Glomerular endothelial cell (primary cell): ENCODE data around the gene GPX7. TPM values are rescaled to one million over a fixed set of nuclear protein-coding genes. Genes with fewer than 3 reads are reported as not detected.

Experiments used
- DNase-seq: peaks from one replicate; pipeline ENCODE4 v3.0.0-alpha.2; 2011; ENCODE audit warnings: low read depth, low spot score; ENCODE audit errors: extremely low read depth
- total RNA-seq: library from RNA; depleted of rRNA; stranded (reverse); fragments of >200 nt; gene quantifications from 2 replicates; pipeline ENCODE4 v1.2.3, GENCODE V29; 2015

The GPX7 gene
- total RNA-seq, 1 donor from 2014 or later: 36.8 TPM

DNA sequence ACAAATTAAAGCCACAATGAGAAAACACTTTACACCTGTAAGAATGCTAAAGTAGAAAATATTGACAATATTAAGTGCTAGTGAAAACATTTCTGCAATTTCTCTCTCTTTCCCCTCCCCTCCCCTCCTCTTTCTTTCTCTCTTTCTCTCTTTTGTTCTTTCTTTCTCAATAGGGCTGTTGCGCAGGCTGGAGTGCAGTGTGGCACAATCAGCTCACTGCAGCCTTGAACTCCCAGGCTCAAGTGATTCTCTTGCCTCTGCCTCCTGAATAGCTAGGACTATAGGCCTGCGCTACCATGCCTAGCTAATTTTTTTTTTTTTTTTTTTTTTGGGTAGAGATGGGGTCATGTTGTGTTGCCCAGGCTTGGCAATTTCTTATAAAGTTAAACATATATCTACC, 24.9 kb downstream of the GPX7 start:
- no peak for DNase-seq

DNA sequence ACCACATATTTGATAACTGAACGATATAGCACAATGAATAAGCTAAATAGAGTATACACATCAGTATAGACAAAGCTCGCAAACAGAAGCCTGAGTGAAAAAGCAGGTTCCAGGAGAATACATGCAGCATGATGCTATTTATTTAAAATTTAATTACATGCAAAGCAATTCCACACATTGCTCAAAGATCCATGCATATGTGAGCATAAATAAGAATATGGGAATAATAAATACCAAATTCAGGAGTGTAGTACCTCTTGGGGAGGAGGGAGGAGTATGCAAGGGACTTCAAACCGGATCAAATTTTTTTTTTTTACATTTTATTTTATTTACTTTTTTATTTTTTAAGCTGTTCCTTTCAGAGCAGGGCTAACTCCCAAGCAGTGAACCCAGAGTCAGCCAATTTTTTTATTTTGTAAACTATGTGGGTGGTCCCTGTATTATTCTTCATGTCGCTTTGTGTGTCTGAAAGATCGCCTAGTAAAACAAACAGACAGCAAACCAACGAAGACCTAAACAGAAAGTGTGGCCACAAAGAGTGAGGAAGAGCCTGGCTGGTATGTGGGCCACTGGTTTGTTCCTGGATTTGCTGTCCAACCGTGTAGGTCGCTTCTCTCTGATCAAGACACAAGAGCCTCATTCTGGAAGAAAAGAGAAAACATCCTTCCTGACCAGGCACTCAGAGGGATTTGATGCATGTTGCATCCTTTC, 26.6 kb downstream of the GPX7 start:
- no peak for DNase-seq

GRCh38 chr1:52629325-52629643, 27.1 kb downstream of the GPX7 start:
- DNase-seq: no peak

GRCh38 chr1:52629667-52630066, 27.5 kb downstream of the GPX7 start:
- no peak for DNase-seq

GRCh38 chr1:52631759-52632331, 29.7 kb downstream of the GPX7 start:
- no peak for DNase-seq

DNA sequence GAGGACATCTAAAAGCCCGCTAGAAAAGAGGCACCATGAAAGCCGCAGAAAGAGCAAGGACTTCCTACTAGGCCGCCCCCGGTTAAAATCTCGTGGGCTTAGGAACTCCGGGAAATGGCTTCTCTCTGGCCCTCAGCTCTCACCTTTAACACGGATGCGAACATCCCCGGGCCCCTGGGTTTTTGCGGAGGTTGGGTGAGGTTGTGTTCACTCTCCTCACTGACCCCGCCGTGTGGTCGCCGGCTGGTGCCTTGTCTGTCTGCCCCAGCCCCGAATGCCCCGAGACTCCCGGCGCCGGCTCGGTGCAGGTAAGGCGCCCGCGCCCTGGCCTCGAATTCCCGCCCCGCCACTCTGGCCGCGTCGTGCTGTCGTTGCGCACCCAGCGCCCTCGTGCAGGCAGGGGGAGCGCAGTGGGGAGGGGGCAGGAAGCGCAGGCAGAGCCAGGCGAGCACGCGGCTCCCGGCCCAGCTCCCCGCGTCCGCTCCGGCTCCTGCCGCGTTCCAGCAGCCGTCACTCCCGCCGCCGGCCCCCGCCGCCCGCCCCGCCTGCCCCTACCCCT, 30.6 kb downstream of the GPX7 start, which contains the start of gene SHISAL2A:
Gene SHISAL2A (plus strand): TSS at position 437 of the 559 bp plus-strand sequence. CDS start 326 bp downstream, outside the sequence.
- no peak for DNase-seq

- DNase-seq: no peak
Observed at GRCh38 chr1:52633291-52633754, 31.2 kb downstream of the GPX7 start.

DNA sequence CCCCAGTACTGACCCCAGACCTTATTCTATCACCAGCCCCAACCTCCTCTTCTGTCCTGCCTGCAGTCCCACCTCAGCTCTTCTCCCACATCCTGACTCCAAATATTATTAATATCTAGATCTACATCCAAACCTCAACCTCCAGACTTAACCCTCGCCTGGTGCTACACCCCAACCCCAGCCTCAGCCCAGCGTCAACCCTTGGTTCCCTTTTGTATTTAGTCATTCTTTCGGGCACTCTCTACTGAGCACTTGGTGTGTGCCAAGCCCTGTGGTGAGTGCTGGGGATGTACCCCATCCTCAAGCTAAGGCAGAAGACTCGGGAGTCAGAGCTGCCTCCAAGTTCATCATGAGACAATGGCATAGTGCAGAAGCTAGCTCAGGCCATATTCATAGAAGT, 31.9 kb downstream of the GPX7 start:
- no peak for DNase-seq

DNA sequence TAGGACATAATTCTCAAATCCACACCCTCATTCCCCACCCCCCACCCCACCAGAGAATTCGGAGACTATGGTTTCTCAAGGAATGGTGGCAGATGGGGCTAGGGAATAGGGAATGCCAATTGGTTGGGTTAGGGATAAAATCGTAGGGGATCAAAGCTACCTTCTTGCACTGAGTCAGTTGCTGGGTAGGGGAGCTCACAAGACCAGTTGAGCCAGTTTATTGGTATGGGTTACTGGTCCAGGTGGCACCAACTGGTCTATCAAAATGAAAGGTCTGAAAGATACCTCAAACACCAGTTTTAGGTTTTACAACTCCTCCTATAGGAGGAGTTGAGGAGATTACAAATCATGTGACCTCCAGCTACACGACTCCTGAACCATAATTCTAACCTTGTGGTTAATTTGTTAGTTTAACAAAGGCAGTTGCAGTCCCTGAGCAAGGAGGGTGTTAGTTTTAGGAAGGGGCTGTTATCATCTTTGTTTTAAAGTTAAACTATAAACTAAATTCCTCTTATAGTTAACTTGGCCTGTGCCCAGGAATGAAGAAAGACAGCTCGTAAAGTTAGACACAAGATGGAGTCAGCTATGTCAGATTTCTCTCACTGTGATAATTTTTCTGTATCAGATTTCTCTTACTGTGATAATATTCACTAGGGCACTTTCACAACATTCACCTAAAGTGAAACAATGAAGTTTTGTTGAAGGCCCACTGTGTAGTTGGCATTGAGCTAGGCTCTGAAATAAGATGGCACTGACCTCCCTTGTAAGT, 33.3 kb downstream of the GPX7 start:
- DNase-seq: no peak

- no peak for DNase-seq
Observed at GRCh38 chr1:52636721-52637695, 34.8 kb downstream of the GPX7 start.

- no peak for DNase-seq
Observed at GRCh38 chr1:52637946-52638345, 35.8 kb downstream of the GPX7 start.

DNA sequence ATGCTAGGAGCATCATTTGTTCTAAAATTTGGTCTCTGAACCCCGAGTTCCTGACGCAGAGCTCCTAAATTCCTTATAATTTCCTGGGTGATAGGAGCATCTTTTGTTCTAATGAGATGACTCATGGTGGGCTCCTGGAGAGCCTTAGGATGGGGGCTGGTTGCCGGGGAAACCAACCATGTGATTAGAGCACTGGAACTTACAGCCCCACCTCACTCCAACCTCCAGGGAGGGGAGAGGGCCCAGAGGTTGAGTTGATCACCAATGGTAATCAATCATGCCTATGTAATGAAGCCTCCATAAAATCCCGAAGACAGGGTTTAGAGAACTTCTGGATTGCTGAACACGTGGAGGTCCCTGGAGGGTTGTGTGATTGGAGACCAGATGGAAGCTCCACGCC, 38.5 kb downstream of the GPX7 start:
- no peak for DNase-seq

GRCh38 chr1:52641307-52641706, 39.1 kb downstream of the GPX7 start:
- DNase-seq: no peak

- DNase-seq: no peak
Observed at GRCh38 chr1:52645261-52645660, 43.1 kb downstream of the GPX7 start.

DNA sequence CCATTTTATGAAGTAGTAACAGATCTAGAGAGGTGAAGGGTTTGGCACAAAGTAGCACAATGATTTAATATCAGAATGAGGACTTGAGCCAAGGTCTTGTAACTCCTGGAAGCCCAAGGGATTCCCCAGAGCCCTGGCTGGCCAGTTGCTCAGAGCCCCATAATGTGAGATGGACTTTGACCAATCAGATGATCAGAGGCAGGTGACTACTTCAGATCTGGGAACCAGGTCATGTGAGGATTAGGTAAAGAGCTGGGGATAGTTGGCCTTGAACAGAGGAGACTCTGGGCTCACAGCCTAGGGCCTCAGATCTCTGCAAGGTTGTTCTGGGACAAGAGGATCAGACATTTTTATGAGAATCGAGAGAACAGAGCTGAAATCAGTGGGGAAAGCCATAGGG, 49.7 kb downstream of the GPX7 start:
- no peak for DNase-seq

DNA sequence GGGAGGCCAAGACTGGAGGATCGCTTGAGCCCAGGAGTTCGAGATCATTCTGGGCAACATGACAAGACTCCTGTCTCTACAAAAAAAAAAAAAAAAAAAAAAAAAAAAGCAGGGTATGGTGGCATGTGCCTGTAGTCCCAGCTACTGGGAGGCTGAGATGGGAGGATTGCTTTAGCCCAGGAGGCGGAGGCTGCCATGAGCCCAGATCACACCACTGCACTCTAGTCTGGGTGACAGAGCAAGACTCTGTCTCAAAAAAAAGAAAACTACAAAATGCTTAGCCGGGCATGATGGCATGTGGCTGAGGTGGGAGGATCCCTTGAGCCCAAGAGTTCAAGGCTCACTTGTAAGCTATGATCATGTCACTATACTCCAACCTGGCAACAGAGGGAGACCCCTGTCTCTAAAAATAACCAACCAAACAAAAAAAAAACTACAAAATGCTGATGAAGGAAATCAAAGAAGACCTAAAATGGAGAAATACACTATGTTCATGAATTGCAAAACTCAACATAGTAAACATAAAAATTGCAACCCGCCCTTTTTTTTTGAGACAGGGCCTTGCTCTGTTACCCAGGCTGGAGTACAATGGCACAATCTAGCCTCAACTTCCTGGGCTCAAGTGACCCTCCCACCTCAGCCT, 51.2 kb downstream of the GPX7 start:
- DNase-seq: no peak

DNA sequence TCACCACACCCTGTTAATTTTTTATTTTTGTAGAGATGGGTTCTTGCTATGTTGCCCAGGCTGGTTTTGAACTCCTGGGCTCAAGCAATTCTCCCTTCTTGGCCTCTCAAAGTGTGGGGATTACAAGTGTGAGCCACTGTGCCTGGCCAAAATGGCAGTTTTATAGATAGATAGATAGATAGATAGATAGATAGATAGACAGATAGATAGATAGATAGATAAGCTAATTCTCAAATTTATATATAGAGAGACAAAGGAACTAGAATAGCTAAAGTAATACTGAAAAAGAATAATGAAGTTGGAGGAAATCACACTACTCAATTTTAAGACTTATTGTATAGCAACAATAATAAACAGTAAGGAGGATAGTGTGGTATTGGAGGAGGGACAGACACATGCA, 51.9 kb downstream of the GPX7 start:
- DNase-seq: no peak

- DNase-seq: no peak
Observed at GRCh38 chr1:52657702-52658101, 55.5 kb downstream of the GPX7 start.
